ENCODE measurements around the gene PPP2R5C.

Gene PPP2R5C

DNA sequence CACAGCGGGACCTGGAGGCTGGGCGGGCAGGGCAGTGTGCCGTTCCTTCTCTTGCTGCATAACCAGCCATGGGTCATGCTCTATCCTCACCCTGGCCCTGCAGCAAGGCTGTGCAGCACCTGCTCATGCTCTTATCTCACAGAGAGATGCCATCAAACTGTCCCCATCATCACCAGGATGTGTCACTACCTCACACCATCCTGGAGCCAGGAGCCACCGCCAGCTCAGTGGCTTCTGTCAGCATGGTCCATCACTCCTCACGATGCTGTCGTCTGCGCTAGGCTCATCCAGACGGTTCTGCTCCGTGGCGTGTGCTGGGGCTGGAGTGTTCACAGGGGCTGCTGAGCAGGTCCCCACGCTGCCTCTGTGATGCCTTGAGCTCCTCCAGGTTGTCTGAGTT is 125.7 kb downstream of the PPP2R5C start:
- no peak for DNase-seq

DNA sequence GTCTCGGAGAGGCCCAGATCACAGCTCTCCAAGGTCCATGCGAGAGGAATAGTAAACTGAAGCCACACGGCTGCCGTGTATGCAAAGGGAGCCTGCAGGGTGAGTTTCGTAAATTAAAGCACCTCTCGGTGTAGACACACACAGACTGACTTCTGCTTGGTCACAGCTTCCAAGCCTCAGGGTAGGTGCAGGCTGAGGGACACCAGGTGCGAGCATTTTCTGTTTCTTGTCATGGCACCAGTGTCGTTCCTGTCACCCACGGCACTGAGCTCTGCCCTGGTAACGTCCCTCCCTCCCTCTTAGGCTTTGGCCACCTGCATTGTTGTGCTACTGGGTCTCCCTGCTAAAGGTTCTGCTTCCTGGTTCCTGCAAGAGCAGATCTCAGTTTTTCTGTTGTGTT is 126.7 kb downstream of the PPP2R5C start:
- no peak for DNase-seq

DNA sequence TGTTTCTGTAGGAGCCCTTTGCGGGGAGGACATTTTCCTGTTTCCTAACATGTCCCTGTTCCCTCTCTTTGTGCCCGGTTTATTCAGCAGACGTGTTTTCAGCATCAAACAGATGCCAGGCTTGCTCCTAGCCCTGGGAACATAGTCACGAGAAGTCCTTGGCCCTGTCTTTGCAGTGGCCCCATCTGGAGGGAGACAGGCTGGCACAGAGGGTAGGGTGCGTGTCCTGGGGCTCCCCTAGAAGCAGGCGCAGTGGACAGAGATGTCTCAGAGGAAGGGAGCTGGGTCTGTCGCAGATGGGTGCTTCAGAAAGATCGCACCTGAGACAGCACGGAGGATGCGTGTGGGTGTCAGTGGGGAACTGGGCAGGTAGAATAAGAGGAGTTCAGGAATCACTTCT is 127.9 kb downstream of the PPP2R5C start:
- DNase-seq: no peak

DNA sequence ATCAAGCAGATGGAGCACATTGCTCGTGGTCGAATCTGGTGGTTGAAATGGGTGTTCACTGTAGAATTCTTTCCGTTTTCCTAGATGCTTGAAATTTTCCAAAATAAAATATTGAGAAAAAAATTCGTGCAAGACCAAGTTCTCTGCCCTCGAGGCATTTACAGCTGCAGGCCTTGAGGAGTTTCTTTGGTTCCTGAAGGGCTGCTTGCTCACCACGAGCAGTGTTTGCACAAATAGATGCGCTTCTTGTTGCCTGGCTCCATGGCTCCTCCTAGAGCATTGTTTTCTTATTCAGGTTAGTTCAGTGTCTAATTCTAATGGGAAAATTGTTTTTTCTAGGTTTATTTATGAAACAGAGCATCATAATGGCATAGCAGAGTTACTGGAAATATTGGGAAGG is 128.4 kb downstream of the PPP2R5C start:
- no peak for DNase-seq

DNA sequence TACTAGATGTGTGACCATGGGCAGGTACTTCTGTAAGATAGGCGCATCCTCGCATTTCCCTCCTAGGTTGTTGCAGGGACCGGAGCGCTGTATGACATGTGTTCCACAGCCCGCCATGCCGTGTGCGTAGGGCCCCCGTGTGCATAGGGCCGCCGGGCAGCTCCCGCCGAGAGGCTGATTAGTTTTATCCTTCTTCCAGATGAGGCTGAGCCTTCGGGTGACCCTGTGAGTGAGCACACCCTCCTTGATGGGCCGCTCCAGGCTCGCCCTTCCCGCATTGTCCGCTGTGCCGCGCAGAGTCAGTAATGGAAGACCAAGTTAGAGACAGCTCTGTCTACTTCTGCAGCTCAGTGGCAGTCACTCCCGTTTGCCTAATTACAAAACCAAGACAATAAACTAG is 130.0 kb downstream of the PPP2R5C start:
- DNase-seq: no peak

DNA sequence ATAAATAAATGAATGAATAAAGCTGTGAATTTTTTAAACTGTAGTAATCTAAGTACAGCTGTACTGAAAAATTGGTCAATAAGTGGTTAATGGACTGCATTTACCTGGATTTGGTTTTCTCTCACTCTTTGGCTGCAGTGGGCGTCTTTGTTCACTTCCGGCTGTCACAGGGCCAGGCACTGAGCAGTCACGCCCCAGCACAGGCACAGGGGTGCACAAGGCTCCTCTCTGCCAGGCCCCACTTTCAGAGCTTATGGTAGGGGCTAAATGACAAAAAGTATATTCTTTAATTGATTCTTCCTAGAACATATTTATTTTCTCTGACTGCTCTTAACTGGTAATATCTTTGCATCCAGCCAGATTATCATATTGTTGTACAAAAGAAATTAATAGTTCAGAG is 132.2 kb downstream of the PPP2R5C start:
- DNase-seq: no peak

DNA sequence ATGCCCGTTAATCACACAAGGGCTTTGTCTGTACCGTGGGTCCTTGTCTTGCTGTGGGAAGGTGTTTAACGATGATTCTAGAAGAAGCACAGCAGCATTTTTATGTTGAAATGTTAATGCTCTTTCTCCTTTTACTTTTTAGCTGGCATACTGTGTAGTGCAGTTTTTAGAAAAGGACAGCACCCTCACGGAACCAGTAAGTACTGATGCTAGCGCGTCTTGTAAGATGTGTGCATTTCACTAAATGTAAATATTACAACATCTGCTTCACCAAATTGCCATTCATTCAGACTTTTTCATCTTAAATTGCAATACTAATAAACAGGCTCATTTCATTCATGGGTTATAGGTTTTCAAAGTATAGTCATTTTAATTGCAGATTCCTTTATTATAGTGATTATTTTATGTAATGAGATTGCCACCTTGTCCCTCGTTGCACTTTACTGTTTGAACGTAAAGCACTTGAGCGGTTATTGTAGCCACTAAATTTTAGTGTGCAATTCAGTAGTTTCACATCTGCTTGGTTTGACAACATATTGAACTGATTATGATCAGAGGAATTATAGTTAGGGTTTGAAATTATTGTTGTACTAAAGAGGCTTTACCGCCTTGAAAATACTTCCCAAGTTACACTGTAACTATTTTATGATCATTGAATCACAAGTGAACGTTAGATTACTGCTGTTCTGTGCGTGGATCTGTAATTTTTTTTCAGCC is 133.0 kb downstream of the PPP2R5C start:
- DNase-seq: no peak

DNA sequence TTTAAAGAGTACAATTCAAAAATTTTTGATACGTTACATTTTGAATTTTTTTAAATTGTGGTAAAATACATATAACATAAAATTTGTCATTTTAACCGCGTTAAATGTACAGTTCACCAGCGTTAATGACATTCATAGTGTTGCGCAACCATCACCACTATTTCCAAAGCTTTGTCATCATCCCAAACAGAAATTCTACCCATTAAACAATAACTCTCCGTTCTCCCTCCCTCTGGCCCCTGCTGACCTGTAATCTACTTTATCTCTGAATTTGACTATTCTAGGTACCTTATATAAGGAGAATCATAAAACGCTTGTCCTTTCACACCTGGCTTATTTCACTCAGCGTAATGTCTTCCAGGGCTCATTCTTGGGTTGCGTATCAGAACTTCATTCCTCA is 133.7 kb downstream of the PPP2R5C start:
- no peak for DNase-seq

DNA sequence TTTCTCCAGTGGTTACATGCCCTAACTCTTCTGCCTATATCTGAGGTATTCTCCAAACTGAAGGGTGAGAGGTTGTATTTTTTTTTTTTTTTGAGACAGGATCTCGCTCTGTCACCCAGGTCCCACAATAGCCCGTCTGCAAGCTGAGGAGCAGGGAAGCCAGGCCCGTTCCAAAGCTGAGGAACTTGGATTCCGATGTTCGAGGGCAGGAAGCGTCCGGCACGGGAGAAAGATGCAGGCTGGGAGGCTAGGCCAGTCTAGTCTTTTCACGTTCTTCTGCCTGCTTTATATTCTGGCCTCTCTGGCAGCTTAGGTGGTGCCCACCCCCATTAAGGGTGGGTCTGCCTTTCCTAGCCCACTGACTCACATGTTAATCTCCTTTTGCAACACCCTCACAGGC is 135.8 kb downstream of the PPP2R5C start:
- DNase-seq: no peak

DNA sequence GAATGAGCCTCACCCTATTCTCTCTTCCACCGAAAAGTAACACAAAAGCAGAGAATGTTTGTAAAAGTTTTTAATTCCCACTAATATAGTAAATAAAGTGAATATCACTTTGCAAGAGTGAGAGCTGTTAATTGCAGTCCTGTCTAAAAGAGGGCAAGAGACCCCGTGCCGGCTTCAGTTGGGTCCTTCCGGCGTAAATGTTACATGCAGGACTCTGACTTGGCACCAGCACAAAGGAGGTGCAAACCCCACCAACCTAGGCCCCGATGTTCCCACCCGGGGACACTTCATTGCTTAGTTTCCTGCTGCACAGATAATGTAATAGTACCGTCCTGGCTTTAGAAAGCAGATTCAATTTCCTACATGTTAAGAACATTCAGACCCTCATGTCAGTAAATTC is 136.9 kb downstream of the PPP2R5C start:
- DNase-seq: no peak

DNA sequence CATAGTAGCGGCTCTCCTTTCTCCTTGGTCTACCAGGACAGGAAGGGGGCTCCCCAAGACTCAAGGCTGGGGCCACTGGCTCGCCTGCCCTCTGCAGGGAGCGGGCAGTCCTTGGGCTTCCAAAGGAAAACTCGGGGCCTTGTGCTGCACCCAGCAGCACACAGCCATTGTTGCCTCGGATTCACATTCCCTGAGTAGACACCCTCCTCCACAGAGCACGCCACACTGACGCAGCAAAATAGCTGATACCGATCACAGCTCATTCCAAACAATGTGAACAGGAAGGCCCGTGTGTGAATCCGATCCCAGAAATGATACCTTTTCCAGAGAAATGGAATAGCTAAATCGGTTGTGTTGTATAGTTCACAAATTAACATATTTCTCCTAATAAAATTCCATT is 137.8 kb downstream of the PPP2R5C start:
- DNase-seq: no peak

DNA sequence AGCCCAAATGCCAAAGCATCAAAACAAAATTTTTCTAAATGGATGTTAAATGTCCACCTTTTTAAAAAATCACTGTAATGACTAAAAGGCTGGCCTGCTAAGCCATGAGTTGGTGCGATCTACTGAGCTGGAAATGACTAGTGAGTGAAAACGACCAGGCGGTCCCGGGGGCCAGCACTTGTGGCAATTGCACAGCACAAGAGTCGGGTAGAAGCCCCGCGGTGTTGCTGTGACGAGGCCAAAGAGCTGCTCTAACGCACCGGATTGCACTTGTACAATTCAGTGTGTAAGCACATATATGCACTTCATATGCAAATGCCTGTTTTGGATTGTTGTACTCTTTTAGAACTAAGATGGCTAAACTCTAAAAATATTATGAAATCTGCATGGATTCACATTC is 138.7 kb downstream of the PPP2R5C start:
- no peak for DNase-seq

DNA sequence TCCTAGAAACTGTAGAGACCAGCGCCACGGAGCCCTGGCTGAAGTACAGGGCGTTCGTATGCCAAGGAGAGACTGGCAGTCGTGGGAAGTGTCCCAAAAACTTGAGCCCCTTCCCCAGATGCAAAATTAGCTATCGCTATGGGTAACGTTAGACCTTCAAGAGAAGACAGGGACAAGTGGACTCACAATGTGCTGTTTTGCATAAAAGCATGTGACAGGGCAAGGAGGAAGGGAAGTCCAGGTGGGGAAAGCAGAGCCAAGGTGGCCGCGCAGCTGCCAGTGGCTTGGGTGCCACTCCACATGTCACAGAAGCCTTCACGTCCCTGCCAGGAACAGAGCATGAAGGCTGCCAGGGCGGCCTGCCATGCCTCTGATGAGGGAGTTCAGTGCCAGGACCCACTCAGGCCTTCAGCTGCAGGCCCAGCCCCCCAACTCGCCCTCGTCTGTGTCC is 141.6 kb downstream of the PPP2R5C start:
- DNase-seq: no peak

DNA sequence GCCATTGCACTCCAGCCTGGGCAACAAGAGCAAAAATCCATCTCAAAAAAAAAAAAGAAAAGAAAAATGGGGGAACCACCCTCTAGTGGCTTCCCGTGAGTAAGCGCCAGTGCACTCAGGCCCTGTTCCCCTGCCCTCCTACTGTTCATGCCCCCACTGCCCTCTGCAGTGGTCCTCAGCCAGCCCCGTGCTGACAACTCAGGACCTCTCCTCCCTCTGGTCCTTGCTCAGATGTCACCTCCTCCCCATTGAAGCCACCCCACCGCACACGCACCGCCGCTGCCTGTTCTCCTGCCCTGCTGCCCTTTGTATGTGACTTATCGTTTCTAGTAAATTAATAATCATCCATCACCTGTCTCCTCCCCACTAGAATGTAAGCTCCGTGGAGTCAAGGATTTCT is 144.1 kb downstream of the PPP2R5C start:
- no peak for DNase-seq

DNA sequence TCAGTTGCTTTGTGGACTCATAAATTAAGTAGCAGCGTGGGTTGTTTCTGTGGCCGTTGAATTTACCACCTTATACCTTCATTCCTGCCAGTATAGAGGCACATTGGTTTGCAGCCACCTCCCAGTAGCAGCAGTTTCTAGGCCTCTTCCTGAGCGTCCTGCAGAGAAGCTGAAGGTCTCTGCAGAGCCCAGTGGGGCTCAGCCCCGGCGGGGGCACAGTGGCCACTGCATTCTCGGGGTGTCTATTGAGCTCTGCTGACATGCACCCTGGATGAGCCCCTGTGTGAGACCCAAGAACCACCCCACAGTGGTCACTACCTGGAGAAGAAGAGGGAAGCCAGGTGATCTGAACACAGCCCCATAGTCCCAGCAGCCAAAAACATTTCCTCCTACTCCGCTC is 145.1 kb downstream of the PPP2R5C start:
- no peak for DNase-seq

DNA sequence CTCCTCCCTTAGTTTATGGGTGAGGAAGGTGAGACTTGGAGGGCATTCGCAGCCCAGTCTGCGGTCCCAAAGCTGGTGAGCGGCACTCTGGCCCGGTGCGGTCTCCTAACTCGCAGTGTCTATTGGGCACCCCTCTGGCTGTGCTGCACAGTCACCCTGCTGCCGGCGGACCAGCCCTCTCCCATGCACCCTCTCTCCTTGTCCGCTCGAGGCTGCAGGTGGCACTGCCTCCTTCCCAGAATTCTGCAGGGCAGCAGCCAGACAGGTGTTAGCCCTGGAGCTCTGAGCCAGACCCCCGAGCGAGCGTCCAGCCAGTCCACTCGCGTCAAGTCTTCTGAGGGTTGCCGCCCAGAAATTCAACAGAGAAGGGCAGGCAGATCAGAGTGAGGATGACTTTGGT is 146.1 kb downstream of the PPP2R5C start:
- no peak for DNase-seq

DNA sequence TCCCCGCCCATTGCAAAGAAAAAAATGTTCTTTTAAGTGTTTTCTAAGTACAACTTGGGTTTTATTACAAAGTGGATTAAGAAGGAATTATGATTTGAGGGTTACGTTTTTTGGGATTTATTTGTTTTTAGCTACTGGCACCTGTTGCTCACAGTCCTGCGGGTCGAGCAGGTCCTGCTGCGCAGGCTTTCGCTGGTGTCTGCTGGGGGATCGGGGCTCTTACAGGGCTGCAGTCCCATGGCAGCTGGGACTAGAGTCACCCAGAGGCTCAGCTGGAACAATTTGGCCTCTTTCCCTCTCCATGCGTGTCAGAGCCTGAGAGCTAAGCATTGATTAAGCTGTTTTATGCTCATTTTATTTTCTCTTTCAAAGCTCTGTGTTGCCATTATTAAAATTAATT is 147.3 kb downstream of the PPP2R5C start:
- DNase-seq: no peak

DNA sequence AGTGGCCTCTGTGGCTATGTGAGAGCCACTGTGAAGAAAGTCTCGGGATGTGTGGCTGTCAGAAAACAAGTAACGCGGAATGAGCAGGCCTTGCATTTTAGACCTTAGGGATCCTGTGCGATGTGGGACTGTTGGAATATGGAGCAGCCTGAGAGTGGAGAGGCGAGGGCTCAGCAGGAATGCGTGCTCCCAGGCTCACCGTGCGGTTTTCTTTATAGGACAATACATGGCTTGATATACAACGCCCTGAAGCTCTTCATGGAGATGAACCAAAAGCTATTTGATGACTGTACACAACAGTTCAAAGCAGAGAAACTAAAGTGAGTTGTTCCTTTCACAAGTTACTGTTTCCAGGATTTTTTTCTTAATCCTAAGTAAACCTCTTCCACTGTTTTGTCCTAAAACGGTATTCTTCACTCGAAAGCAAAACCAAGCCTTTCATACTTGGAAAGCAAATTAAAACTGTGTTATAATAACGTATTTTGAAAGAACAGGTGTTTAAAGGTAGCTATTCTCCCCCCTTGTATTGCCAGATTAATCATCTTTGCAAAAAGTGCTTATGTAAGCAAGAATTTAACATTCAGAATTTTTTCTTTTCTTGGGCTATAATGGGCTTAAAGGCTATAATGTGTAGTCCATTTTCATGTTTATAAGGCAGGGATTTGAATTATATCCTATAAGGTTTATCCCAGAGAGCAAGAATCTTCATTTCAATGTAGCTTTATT is 148.0 kb downstream of the PPP2R5C start:
- DNase-seq: no peak

DNA sequence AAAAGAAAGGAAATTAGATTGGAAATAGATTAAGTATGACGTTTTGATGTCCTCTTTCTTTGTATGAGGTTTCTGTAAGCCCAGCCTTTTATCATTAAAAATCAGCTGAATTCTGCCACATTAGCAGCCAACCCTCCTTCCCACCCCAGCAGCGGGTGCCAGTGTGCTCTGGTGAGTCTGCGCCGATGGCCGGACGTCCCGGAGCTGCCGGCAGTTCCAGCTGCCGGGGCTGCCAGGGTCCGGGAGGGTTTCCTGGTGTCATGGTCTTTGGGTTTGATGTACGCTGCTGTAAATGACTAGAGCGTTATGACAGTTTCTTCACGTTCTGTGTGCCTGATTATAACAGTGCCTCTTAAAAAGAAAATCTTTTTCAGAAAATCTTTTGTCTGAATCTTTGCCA is 151.3 kb downstream of the PPP2R5C start:
- DNase-seq: no peak

DNA sequence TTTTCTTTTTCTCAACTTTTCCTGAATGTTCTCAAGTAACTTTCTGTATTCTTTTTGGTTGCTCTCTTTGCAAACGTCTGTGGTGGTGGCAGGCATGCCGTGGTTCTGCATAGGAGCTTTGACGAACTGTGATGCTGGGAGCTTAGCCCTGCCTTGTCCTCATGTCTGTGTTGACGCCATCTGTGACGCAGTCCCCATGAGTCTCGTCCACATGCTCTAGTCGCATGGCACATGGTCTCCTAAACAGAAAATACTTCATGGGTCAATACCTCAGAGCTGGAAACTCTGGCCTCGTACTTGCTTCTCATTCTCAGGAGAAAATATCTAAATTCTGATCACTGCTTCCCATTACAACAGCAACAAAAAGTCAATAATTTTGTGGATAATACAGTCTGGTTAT is 152.6 kb downstream of the PPP2R5C start:
- no peak for DNase-seq

DNA sequence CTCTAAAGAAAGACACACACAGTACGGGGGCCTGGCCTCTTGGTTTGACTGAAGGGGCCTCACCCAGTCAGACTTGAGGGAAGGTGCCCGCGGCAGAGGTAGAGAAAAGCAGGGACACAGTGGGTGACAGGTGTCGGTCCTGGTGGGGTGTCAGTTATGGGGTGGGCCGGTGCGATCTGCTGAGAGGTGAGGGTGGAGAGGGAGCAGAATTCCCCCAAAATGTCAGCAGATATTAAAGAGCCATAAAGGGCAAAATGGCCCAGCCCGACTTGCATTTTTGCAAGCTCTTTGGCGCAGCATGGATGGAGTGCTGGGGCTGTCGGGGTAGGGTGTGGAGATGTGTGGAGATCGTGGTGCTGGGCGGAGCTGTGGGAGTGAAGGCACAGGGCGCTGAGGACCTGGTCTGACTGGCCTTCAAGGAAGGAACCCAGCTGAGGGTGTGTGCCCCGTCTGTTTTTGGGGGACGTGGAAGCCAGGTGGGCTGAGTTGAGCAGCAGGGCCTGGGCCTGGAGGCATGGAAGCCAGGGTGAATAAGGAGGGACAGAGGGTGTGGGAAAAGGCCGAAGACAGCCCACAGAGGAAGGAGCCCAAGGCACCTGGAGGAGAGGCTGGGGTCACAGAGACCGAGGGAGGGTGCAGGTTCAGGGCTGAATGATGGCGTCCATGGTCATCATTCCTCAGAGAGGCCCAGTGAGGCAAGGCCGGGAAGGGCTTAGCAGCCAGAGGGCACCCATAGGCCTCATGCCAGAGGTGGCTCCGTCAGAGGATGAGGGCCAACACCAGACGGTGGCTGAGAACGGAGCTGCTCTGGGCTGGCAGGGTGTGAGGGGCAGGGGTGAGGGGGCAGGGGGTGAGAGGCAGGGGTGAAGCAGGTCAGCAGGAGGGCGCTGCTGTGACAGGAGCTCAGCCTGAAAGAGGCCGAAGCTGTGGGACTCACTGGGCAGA is 154.6 kb downstream of the PPP2R5C start:
- DNase-seq: no peak

DNA sequence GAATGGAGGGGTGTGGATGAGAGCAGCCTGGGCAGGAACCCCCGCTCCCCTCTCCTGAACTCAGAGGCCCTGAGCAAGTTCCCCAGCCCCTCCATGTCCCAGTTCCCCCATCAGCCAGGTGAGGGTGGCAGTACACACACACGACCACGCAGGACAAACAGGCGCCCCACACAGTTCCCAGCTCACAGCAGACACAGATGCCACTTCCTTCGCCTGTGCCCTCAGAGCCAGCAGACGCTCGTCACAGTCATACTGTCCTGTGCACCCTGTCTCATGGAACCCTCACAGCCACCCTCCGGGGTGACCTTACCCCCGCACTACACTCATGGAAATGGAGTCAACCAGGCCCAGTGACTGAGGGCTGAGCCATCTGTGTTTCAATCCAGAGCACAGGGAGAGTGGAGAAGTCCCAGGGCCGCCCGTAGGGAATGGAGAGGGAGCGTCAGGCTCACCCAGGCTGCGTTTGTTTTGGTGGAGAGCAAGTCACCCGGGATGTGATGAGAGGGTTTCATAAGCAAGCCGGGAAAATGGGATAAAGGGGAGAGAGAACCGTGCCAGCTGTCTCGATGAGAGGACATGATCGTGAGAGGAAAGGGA is 155.4 kb downstream of the PPP2R5C start:
- DNase-seq: no peak

Data from right kidney (tissue), 1 donor.